Tibial artery (tissue), 4 donors: ENCODE results near the gene LRP3.

Experiments
- DNase-seq, 2 donors: peaks; one replicate each; pipeline ENCODE4 v3.0.0-alpha.2; 2019
- H3K27ac ChIP-seq, 2 donors: fragments of 200-600 bp; sonication (generic) in 1 of 2; 1 replicate in 1 of 2; 2 replicates in 1 of 2; pipeline ENCODE4 v1.5.1; 2018 to 2019; ENCODE audit warnings: mild to moderate bottlenecking in 1 of 2
- H3K27me3 ChIP-seq, 2 donors: fragments of 200-600 bp; sonication (generic) in 1 of 2; one replicate each; pipeline versions ENCODE4 v1.5.1 to v1.6.0; 2016 to 2019
- H3K36me3 ChIP-seq, 3 donors: fragments of 200-600 bp; sonication (generic) in 2 of 3; one replicate each; pipeline ENCODE4 v1.5.1; 2016 to 2019; ENCODE audit warnings: mild to moderate bottlenecking in 2 of 3
- H3K4me1 ChIP-seq, 4 donors: fragments of 200-600 bp; sonication (generic) in 2 of 4; 1 replicate in 3 of 4; 2 replicates in 1 of 4; pipeline ENCODE4 v1.5.1; 2016 to 2019
- H3K4me3 ChIP-seq, 2 donors: fragments of 200-600 bp; sonication (generic) in 1 of 2; 1 replicate in 1 of 2; 2 replicates in 1 of 2; pipeline ENCODE4 v1.5.1; 2018 to 2019; ENCODE audit warnings: mild to moderate bottlenecking in 2 of 2
- H3K9me3 ChIP-seq, 3 donors: fragments of 200-600 bp; sonication (generic) in 1 of 3; one replicate each; pipeline ENCODE4 v1.5.1; 2016 to 2019
- CTCF ChIP-seq, 2 experiments: fragments of 200-600 bp in 1 of 2; fragments of 450-650 bp in 1 of 2; IDR thresholded peaks; one replicate each; pipeline ENCODE4 v1.5.1; 2017 to 2019; ENCODE audit warnings: antibody characterized with exemption in 2 of 2, mild to moderate bottlenecking in 1 of 2, moderate library complexity in 1 of 2
- intact Hi-C: fragments of 100-400 bp; cut with DNase I; formaldehyde crosslinking; loops from one replicate; pipeline ENCODE4 v1.15.0; 2023; ENCODE audit warnings: low total_unique reads

The LRP3 gene

GRCh38 chr19:33210266-33210940 lies 16.3 kb downstream of the LRP3 start:
- Histone ChIP-seq H3K27ac (no peak overlapping the region), H3K4me3 (no peak overlapping the region), H3K27me3 (no peaks in the 10 kb centered on the region), H3K4me1 (no peaks in the 10 kb centered on the region), H3K9me3 (no peaks in the 10 kb centered on the region), H3K36me3 (peaks cover 0 to 25% (median 20%) of the 10 kb centered on the region in 3 donors)
- no peak for TF ChIP-seq CTCF (IDR thresholded peaks at IDR 0.05)
- no peak for DNase-seq
- intact Hi-C loops = no loop called here

DNA sequence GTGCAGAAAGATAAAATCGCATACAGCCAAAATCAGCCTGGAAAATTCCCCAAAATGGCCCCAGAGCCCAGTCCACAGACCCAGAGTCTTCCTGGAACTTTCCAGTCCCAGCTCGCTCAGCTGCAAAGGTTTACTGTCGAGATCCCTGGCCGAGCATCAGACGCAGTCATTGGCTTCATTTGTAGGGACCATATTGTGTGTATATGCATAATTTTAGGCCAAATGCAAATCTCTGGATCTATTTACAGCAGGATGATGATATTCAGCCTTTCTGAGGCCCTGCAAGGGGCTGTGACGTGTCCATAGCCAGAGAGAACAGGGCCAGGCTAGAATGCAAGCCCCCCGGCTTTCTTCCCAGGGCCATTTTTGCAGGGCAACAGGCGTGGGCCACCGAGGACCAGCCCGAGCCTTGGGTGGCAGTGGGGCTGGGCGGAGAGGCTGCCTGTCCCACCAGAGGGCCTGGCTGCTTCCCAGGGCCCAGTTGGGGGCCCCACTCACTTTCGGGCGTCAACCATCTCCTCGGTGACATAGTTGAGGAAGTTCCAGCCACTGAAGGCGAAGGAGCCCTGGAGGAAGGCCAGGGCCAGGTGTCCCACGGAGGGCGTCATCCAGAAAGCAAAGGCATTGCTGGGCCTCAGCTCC lies 17.8 kb downstream of the LRP3 start:
- Histone ChIP-seq H3K36me3 (peaks cover 0 to 10% (median 6%) of the 10 kb centered on the region in 3 donors), H3K27ac (no peak overlapping the region), H3K4me3 (no peak overlapping the region), H3K4me1 (no peaks in the 10 kb centered on the region), H3K9me3 (no peaks in the 10 kb centered on the region), H3K27me3 (peaks cover 0 to 9% of the 10 kb centered on the region in 2 donors)
- intact Hi-C loops = no loop called here
- no peak for TF ChIP-seq CTCF (IDR thresholded peaks at IDR 0.05)
- DNase-seq = no peak

GRCh38 chr19:33212436-33213172 lies 18.5 kb downstream of the LRP3 start:
- TF ChIP-seq CTCF (IDR thresholded peaks at IDR 0.05) = no peak
- Histone ChIP-seq H3K36me3 (peaks cover 0 to 3% (median 0%) of the 10 kb centered on the region in 3 donors), H3K27ac (no peak overlapping the region), H3K4me3 (no peak overlapping the region), H3K27me3 (peaks cover 0 to 12% of the 10 kb centered on the region in 2 donors), H3K9me3 (no peaks in the 10 kb centered on the region), H3K4me1 (no peaks in the 10 kb centered on the region)
- intact Hi-C loops = no loop called here
- no peak for DNase-seq

DNA sequence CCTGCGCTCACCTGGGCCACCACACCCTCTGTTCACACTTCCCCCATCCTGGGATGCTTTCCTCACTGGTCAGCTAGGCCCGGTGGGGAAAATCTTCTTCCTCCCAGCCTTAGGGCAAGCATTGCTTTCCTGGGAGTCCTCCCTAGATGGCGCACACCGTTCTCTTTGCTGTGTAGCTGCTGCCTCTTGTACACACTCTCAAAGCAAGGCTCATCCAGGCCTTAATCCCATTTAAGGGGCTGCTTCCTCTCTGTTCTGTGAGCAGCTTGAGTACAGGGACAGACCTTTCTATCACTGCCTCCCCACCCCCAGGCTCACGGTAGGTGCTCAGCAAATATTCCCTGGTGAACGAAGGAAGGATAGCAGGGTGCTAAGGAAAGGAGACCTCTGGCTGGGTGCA lies 20.5 kb downstream of the LRP3 start:
- H3K9me3 ChIP-seq = no peaks in the 10 kb centered on the region
- H3K27me3 ChIP-seq = peaks cover 0 to 29% of the 10 kb centered on the region in 2 donors
- intact Hi-C loops = no loop called here
- no peak for TF ChIP-seq CTCF (IDR thresholded peaks at IDR 0.05)
- DNase-seq = no peak
- no peak overlapping the region for H3K4me3 ChIP-seq
- H3K4me1 ChIP-seq = no peaks in the 10 kb centered on the region
- H3K36me3 ChIP-seq = no peaks in the 10 kb centered on the region
- H3K27ac ChIP-seq = no peak overlapping the region

GRCh38 chr19:33215438-33216197 lies 21.5 kb downstream of the LRP3 start:
- Histone ChIP-seq H3K4me1 (no peaks in the 10 kb centered on the region), H3K27me3 (peaks cover 0 to 37% of the 10 kb centered on the region in 2 donors), H3K9me3 (no peaks in the 10 kb centered on the region), H3K27ac (no peak overlapping the region), H3K4me3 (no peak overlapping the region), H3K36me3 (no peaks in the 10 kb centered on the region)
- TF ChIP-seq CTCF (IDR thresholded peaks at IDR 0.05) = no peak
- intact Hi-C loops = no loop called here
- no peak for DNase-seq
